Thymus (tissue), 11 donors: ENCODE measurements around the gene PCBP4. TPM values are rescaled to one million over a fixed set of nuclear protein-coding genes. Genes with fewer than 3 reads are reported as not detected.
"Not testable (repeated sequence)": the region's sequence is repeated elsewhere in the genome, so short reads cannot be mapped to it uniquely, and the experiment has no call there.

Experiments
- DNase-seq, 9 donors: peaks; one replicate each; pipeline ENCODE4 v3.0.0-alpha.2; 2013; ENCODE audit warnings: low spot score in 9 of 9, low read depth in 6 of 9, missing footprints in 1 of 9
- H3K27ac ChIP-seq, 2 donors: one replicate each; pipeline ENCODE4 v1.5.1; 2013; ENCODE audit warnings: control low read depth in 1 of 2, low read depth in 1 of 2, low read length in 1 of 2, mild to moderate bottlenecking in 1 of 2, moderate library complexity in 1 of 2
- H3K27me3 ChIP-seq, 2 donors: one replicate each; pipeline ENCODE4 v1.5.1; 2013; ENCODE audit warnings: low read length in 1 of 2; ENCODE audit not compliant: control insufficient read depth in 2 of 2, insufficient read depth in 1 of 2
- H3K36me3 ChIP-seq, 2 donors: one replicate each; pipeline ENCODE4 v1.5.1; 2013; ENCODE audit warnings: low read length in 1 of 2, mild to moderate bottlenecking in 1 of 2, moderate library complexity in 1 of 2; ENCODE audit not compliant: control insufficient read depth in 2 of 2, insufficient read depth in 2 of 2
- H3K4me1 ChIP-seq, 2 donors: one replicate each; pipeline ENCODE4 v1.5.1; 2013; ENCODE audit warnings: low read length in 2 of 2; ENCODE audit not compliant: control insufficient read depth in 2 of 2, insufficient read depth in 2 of 2
- H3K4me3 ChIP-seq, 2 donors: one replicate each; pipeline ENCODE4 v1.5.1; 2013; ENCODE audit warnings: low read length in 2 of 2, control low read depth in 1 of 2, mild to moderate bottlenecking in 1 of 2
- H3K9me3 ChIP-seq, 2 donors: one replicate each; pipeline ENCODE4 v1.5.1; 2013; ENCODE audit warnings: low read length in 1 of 2, mild to moderate bottlenecking in 1 of 2; ENCODE audit not compliant: control insufficient read depth in 2 of 2, insufficient read depth in 1 of 2
- WGBS: extraction: QIAGEN DNeasy Blood & Tissue Kit; methylation state at CpG from one replicate; pipeline ENCODE4 v1.1.7; 2013; 5-methylcytosine and 5-hydroxymethylcytosine counted together
- polyA plus RNA-seq: library from polyadenylated mRNA; stranded (reverse); fragments of 200-250 nt; gene quantifications from one replicate; pipeline ENCODE4 v1.2.3, GENCODE V29; 2013
- total RNA-seq: library from RNA; stranded (reverse); fragments of 120-200 nt; gene quantifications from one replicate; pipeline ENCODE4 v1.2.4, GENCODE V29; 2013
- donor health status: healthy.

PCBP4 gene
- total and polyA plus RNA-seq, 2 donors = 6.1 to 21.0 TPM

DNA sequence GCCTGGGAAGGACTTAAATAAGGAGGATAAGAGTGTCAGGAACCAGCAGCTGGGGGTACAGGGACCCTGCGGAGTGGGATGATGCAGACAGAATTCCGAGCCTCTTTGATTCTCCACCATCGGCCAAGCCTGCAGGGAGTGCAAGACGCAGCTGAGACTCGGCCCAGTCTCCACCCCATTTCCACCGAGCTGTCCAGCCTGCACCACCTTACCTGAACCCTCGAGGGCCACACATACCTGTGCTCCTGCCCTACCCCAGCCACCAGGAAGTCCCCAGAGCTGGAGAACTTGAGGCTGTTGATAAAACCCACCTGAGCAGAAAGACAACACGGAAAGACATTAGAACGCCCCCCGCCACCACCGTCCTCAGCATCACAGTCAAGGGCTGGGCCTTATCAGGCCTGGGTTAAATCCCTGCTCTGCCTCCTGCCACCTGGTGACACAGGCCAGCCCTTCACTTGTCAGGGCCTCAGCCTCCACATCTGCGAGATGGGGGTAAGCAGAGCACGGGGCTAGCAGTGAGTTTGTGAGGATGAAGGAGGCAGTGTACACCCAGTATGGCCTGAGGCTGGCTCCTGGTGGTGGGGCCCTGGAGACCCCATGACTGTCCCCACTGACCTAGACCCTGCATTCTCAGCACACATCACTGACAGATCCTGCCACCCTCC, 33.6 kb downstream of the PCBP4 start:
- Histone ChIP-seq H3K36me3 (peaks cover 36 to 47% of the 10 kb centered on the region in 2 donors), H3K4me1 (no peaks in the 10 kb centered on the region), H3K27ac (no peak overlapping the region), H3K9me3 (no peaks in the 10 kb centered on the region), H3K27me3 (no peaks in the 10 kb centered on the region), H3K4me3 (no peak overlapping the region)
- 98% methylated on average over 13 of the region's 13 CpGs for WGBS
- no peak for DNase-seq

DNA sequence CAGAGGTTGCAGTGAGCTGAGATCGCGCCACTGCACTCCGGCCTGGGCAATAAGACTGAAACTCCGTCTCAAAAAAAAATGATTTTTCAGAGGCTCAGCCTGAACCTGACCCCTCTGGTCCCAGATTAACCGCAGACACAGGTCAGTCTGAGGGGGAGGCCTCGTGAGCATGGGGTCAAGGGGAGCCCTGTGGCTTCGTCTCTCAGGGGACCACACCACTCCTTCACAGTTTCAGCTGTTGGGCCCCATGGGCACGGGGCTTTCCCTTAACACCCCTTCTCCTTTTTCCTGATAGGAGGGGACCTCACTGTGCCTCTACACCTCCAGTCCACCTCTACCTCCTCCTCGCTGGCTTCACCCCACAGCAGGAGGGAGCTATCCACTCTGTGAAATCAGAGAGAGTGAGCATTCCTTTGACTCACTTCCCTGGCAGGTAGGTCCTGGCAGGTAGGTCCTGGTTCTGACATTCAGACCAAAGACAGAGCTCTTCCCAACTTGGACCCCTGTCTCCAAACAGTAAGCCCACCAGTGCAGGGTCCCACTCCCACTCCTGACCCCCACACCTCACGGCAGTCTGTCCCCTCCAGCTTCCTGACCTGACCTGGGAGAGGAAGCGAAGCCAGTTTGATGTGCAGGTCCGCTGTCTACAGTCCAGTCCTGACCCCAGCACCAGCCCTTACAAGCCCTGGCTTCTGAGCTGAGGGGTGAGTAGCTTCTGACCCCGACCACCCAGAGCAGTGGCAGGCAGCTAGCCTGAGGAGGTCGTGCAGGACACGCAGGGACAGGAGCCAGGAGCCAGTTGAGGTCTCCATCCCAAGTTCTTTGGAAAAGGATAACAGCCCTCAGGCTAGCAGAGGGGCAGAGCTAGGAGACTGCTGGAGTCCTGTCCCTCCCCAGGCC, 34.5 kb downstream of the PCBP4 start:
- H3K4me1 ChIP-seq = no peaks in the 10 kb centered on the region
- WGBS = 98% methylated on average over 15 of the region's 15 CpGs
- H3K27ac ChIP-seq = no peak overlapping the region
- peaks cover 36 to 42% of the 10 kb centered on the region in 2 donors for H3K36me3 ChIP-seq
- no peak for DNase-seq
- no peak overlapping the region for H3K4me3 ChIP-seq
- no peaks in the 10 kb centered on the region for H3K9me3 ChIP-seq
- no peaks in the 10 kb centered on the region for H3K27me3 ChIP-seq

DNA sequence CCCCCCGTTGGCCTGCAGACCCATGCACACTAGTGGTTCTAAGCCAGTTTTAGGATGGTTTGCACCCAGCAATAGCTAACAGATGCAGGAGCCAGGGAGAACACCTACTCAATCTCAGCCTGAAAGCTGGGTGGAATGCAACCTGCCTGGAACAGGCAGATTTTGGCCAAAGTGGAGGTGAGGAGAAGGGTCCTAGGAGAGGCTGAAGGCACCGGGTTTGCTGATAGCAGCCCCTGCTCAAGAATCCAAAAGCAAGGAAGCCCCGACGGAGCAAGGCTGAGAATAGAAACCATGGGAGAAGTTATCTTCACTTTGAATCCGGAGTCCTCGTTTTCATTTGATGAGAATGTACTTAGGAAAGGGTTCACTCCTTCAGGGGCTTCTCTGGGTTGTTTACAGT, 35.5 kb downstream of the PCBP4 start:
- Histone ChIP-seq H3K4me3 (no peak overlapping the region), H3K4me1 (no peaks in the 10 kb centered on the region), H3K27me3 (no peaks in the 10 kb centered on the region), H3K27ac (no peak overlapping the region), H3K36me3 (peaks cover 30 to 33% of the 10 kb centered on the region in 2 donors), H3K9me3 (no peaks in the 10 kb centered on the region)
- 97% methylated on average over 6 of the region's 6 CpGs for WGBS
- DNase-seq = no peak

DNA sequence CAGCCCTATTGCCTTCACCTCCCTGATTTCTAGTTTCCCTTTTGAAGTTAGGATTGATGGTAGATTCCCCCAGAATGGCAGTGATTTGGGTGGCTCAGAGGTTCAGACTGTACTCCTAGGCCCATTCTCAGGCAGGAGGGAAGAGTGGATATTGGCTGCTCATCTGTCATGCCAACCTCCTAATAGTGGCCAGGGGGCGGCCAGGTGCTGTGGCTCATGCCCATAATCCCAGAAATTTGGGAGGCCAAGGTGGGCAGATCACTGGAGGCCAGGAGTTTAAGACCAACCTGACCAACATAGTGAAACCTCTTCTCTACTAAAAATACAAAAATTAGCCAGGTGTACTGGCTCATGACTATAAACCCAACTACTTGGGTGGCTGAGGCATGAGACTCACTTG, 36.8 kb downstream of the PCBP4 start:
- H3K4me3 ChIP-seq = no peak overlapping the region
- DNase-seq = no peak
- 97% methylated on average over 1 of the region's 1 CpG for WGBS
- H3K4me1 ChIP-seq = no peaks in the 10 kb centered on the region
- H3K36me3 ChIP-seq = peaks cover 21 to 22% of the 10 kb centered on the region in 2 donors
- no peaks in the 10 kb centered on the region for H3K9me3 ChIP-seq
- H3K27me3 ChIP-seq = no peaks in the 10 kb centered on the region
- no peak overlapping the region for H3K27ac ChIP-seq

DNA sequence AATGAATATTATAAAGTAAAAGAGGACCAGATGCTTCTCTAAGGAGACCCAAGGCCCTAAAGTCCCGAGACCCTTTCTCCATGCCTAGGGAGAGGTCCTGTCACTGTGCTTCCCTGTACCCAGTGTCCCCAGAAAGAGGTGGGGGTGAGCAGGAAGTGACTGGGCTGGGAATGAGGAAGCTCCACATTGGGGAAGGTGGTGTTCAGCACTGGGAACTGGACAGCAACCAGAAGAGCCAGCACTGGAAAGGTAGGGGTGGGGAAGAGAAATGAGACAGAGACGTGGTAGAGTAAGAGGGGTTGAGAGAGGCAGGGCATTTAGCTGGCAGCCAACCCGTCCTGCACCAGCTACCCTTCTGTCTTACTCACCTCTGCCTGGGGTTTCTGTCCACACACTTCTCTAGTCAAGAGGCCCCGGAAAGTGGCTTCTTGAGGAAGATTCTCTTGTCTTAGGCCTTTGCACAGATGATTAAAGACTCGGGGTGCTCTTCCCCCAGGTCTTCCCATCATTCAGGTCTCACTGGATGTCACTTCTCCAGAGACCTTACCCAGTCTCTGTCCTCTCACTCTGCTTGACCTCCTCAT, 37.7 kb downstream of the PCBP4 start:
- peaks cover 13 to 16% of the 10 kb centered on the region in 2 donors for H3K36me3 ChIP-seq
- WGBS = 85% methylated on average over 5 of the region's 5 CpGs
- DNase-seq = no peak
- H3K27ac ChIP-seq = no peak overlapping the region
- H3K27me3 ChIP-seq = no peaks in the 10 kb centered on the region
- H3K4me1 ChIP-seq = no peaks in the 10 kb centered on the region
- no peak overlapping the region for H3K4me3 ChIP-seq
- H3K9me3 ChIP-seq = no peaks in the 10 kb centered on the region

DNA sequence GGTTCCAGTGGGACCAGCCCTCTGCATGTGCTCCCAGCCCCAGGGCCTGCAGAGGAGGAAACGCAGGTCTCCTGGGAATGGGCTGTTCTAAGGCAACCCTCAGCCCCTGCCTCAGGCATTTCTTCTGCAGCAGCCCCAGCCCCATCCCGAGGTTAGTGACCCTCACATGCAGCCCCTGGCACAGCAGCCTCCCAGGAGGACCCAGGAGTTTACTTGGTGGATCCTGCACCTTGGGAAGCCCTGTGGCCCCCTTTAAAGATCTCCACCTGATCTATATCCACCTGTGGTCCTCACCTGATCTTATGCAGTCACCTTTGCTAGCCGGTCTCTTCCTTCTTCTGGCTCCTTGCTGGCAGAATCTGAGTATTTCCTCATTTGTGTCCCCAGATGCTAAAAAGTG, 38.3 kb downstream of the PCBP4 start:
- not testable (repeated sequence) for H3K27me3 ChIP-seq, H3K9me3 ChIP-seq, H3K4me3 ChIP-seq, DNase-seq, H3K27ac ChIP-seq, H3K4me1 ChIP-seq
- peaks cover 9 to 14% of the 10 kb centered on the region in 2 donors for H3K36me3 ChIP-seq
- 96% methylated on average over 3 of the region's 3 CpGs for WGBS

DNA sequence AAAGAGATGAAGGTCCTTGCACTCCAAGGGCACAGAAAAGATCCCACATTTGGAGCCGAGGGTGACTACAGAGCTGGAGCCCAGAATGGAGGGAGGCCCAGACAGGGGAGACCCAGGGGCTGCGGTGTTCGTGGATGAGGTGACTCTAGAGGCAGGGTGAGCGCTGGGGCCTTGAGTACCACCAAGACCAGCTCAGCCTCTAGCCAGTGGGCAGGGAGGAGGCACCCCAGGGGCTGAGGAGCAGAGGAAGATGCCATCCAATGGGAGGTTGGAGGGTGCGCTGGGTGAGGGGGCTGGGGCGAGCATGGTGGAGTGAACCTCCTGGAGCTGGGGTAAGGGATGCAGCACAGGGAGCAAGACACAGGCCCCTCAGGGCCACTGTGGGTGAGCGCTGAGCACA, 38.8 kb downstream of the PCBP4 start:
- Histone ChIP-seq H3K9me3 (no peaks in the 10 kb centered on the region), H3K27ac (no peak overlapping the region), H3K4me1 (no peaks in the 10 kb centered on the region), H3K27me3 (no peaks in the 10 kb centered on the region), H3K4me3 (no peak overlapping the region), H3K36me3 (peaks cover 4 to 9% of the 10 kb centered on the region in 2 donors)
- 100% methylated on average over 7 of the region's 7 CpGs for WGBS
- DNase-seq = no peak

DNA sequence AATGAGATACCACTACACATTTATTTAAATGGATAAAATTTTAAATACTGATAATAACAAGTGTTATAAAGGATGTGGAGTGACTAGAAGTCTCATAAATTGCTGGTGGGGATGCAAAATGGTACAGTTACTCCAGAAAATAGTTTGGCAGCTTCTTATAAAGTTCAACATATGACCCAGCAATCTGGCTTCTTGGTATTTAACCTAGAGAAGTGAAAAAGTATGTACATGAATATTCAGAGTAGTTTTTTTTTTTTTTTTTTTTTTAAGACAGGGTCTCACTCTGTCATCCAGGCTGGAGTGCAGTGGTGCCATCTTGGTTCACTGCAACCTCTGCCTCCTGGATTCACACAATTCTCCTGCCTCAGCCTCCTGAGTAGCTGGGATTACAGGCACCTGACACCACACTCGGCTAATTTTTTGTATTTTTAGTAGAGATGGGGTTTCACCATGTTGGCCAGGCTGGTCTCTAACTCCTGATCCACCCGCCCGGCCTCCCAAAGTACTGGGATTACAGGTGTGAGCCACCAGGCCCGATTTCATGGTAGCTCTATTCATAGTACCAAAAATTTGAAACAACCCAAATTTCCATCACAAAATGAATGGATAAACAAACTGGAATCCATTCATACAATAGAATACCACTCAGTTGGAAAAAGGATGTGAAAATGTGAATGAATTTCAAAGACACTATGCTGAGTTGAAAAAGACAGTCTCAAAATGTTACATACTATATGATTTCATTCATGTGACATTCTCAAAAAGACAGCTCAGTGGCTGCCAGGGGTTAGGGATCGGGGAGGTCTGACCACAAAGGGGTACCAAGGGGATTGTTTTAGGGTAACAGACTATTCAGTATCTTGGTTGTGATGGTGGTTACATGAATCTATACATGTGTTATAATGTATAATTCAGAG, 39.9 kb downstream of the PCBP4 start:
- H3K27ac ChIP-seq = no peak overlapping the region
- 93% methylated on average over 5 of the region's 5 CpGs for WGBS
- no peaks in the 10 kb centered on the region for H3K36me3 ChIP-seq
- H3K27me3 ChIP-seq = no peaks in the 10 kb centered on the region
- H3K4me3 ChIP-seq = no peak overlapping the region
- no peaks in the 10 kb centered on the region for H3K4me1 ChIP-seq
- DNase-seq = no peak
- H3K9me3 ChIP-seq = no peaks in the 10 kb centered on the region
